GM19324 (cell line): ENCODE results near the gene SLC34A3.
"Not testable (repeated sequence)": the region's sequence is repeated elsewhere in the genome, so short reads cannot be mapped to it uniquely, and the experiment has no call there.

Experiments used
- ATAC-seq: cut with Tn5 transposase; IDR thresholded peaks from one replicate; pipeline ENCODE4 v1.9.1; 2021; ENCODE audit warnings: mild to moderate bottlenecking, moderate library complexity; ENCODE audit not compliant: unreplicated experiment, low FRiP score

SLC34A3 gene

DNA sequence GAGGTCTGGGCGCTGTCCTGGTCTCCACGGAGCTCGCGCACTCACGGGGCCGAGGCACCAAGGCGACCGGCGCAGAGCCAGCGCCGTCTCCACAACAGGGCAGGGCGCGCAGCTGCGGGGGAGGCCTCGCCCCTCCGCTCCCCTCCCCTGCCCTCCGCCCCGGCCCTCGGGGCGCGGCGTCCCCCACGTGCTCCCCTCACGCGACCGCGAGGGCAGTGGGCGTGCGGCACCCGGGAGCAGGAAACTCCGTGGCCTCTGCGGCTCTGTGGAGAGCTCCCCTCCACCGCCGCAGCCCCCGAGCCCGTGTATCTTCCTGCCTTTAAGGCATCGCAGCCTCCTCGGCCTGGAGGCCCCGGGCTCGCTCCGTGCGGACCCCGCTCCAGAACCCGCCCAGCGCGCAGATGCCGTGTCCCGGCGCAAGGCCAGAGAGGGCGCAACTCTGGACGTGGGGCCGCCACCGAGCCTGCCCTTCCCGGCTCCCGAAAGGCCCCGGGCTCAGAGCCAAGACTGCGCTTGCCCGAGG is 9.7 kb downstream of the SLC34A3 start:
- peak; percentile 30 for ATAC-seq

DNA sequence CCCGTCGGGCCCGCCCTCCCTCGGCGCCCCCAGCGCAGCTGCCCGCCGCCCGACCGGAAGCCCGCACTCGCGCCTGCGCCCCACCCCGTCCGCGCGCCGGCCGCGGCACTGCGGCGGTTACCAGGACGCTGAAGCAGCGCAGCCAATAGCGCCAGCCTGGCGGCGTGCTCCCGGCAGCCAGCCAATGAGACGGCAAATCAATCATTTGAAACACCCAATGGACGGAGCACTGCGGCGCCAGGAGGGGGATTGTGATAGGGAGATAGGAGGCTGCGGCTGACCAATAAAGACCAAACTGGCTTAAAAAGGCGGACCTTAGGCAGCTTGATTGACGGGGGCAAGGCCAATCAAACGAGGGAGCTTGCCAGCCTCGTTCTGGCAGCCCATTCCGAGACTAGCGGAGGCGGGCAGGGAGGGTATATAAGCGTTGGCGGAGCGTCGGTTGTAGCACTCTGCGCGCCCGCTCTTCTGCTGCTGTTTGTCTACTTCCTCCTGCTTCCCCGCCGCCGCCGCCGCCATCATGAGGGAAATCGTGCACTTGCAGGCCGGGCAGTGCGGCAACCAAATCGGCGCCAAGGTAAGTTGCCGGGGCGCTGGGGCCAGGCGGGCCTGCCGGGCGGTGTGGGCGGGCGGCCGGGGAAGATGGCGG is 10.3 kb downstream of the SLC34A3 start, which contains the start of gene TUBB4B:
Gene TUBB4B (plus strand): TSS at position 447 of the 649 bp plus-strand sequence. CDS start 74 bp downstream, at position 521.
- peak; percentile 85 for ATAC-seq

DNA sequence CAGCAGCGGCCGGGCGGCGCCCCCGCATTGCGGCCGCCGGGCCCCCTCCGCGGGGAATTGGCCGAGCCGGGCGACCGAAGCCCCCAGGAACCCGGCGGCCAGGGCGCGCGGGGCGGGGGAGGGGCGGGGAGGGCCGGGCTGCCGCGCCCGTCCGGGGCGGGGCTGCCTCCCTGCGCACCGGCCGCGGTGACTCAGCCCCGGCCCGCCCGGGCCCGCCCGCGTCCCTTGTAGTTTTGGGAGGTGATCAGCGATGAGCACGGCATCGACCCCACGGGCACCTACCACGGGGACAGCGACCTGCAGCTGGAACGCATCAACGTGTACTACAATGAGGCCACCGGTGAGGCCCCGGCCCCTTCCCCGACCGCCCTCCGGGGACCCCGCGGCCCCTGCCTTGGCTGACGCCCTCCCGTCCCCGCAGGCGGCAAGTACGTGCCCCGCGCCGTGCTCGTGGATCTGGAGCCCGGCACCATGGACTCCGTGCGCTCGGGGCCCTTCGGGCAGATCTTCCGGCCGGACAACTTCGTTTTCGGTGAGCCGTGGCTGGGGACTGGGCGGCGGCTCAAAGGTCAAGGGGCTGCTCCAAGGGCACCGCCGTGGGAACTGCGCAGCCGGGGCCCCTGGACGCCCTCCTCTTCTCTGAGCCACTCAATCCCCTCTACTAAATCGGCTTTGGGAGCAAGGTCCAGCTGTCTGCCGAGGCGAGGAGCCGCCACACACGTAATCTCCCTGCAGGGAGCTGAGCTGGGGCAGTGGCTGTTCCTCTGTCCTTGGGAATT is 11.0 kb downstream of the SLC34A3 start:
- peak; percentile 6 for ATAC-seq

DNA sequence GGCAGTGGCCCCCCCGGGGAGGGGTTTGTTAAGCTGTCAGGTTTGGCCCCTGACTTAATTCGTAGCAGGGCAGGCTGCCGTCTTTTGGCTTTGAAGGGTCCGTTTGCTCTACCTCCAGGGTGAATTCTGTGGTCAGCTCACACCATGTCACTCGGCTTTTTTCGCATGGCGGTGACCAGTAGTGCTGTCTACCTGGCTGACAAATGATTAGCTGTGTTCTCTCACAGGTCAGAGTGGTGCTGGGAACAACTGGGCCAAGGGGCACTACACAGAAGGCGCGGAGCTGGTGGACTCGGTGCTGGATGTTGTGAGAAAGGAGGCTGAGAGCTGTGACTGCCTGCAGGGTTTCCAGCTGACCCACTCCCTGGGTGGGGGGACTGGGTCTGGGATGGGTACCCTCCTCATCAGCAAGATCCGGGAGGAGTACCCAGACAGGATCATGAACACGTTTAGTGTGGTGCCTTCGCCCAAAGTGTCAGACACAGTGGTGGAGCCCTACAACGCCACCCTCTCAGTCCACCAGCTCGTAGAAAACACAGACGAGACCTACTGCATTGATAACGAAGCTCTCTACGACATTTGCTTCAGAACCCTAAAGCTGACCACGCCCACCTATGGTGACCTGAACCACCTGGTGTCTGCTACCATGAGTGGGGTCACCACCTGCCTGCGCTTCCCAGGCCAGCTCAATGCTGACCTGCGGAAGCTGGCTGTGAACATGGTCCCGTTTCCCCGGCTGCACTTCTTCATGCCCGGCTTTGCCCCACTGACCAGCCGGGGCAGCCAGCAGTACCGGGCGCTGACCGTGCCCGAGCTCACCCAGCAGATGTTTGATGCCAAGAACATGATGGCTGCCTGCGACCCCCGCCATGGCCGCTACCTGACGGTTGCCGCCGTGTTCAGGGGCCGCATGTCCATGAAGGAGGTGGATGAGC is 11.8 kb downstream of the SLC34A3 start:
- no peak for ATAC-seq

DNA sequence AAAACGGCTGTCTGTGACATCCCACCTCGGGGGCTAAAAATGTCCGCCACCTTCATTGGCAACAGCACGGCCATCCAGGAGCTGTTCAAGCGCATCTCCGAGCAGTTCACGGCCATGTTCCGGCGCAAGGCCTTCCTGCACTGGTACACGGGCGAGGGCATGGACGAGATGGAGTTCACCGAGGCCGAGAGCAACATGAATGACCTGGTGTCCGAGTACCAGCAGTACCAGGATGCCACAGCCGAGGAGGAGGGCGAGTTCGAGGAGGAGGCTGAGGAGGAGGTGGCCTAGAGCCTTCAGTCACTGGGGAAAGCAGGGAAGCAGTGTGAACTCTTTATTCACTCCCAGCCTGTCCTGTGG is 12.5 kb downstream of the SLC34A3 start:
- ATAC-seq, result not testable (repeated sequence)

DNA sequence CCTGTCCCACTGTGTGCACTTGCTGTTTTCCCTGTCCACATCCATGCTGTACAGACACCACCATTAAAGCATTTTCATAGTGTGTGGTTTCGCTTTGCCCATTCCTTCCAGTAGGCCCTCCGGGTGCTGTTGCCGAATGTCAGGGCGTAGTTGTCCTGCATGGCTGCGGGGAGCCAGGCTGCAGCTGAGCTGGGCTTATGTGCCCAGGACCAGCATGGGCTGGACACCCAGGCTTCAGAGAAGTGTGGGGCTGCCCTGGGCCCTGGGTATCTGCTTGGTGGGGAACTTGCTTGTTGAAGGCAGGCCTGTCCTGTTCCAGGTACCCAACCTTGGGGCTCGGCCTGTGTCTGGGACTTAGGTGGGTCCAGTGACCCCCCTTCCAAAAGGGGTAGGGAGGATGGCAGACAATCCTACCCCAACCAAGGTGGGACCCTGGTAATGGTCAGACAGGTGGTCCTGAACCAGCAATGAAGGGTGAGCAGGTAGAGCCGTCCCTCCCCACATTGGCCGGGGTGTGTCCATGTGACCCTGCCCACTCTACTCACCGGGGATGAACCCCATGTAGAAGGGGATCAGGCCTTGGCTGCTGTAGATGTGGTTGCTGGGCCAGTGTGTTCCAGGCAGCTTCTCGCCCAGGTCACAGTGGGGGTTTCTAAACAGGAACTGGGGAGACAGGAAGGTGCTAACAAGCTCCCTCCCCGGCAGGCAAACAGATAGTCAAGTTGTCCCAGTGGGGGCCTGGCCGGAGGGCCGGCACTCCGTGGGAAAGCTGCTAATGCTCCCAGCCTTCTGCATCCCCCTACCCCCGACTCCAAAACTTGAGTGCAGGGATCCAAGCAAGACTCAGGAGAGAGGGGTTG is 13.2 kb downstream of the SLC34A3 start:
- no peak for ATAC-seq

DNA sequence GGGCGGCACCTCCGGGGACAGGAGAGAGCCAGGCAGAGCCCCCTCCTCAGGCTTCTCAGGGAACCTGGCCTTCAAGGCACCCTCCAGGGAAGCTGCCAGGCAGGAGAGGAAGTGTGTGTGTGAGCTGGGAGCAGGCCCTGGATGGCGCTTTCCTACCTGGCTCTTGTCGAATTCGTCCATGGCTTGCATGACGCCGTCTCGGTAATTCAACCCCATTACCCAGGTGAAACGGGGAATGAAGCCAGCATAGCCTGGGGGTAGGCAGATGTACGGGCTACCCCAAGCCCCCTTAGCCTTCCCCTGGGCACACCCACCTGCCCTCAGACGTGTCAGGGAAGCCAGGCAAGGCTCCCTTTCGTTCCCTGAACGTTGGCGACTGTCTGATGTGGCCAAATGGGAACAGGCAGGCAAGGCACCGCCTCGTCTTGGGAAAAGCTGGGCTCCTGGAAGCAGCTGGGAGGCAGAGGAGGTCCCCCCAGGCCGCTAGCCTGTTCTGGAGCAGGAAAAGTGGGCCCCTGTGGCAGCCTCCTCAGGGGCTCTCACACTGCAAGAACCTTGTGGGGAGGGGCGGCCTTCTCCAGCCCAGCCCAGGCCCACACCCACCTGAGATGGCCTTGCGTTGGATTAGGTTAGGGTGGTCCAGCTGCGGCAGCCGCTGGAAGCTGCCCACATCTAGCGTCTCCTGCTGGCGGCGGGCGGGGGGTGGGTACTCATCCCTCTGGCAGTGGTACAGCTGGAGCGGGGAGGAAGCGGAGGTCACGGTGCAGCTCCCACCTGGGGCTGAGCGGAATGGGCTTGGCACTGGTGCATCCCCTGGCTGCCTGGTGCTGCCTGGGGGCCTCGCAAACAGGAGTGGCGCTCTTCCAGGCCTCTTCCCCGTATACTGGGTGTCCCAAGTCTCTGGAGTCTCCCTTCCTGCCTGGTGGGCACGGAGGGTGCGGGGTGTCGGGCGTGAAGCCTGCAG is 14.1 kb downstream of the SLC34A3 start:
- no peak for ATAC-seq

DNA sequence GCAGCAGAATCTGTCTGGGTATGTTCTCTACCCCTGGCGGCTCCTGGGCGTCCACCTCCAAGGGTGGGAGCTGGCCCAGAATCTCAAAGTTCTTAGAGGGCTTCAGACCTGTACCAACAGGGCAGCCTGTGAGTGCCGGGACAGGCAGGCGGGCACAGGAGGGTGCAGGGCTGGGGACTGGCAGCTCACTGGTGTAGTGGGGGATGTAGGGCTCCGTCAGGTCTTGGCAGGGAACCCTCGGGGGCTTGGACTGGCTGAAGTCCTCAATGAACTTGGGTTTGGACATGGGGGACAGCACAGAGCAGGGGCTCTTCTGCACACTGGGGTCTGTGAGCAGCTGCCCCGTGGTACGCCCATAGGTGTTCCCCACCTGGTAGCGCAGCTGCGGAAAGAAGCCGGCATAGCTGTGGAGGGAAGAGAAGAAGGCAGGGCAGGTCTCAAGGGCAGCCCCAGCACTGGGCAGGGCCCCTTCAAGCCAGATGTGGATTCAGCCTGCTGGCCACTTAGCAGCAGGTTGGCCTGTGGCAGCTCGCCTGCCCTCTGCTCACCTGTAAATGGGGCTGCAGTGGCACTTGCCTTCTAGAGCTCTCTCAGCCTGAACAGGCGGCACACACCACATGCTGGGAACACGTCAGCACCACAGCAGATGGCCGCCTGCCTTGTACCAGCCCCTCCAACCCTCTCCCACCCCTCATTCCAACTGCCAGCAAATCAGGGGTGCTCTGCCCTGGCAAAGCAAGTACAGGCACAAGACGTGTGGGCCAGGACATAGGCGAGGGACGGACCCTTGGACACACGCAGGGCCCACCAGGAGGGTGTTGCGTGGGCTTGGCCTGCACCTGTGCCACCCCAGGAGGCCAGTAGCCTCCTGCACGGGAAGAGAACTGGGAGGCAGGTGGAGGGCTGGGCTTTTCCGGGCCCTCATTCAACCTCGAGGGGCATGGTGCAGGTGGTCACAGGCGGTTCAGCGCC is 15.0 kb downstream of the SLC34A3 start:
- no peak for ATAC-seq

DNA sequence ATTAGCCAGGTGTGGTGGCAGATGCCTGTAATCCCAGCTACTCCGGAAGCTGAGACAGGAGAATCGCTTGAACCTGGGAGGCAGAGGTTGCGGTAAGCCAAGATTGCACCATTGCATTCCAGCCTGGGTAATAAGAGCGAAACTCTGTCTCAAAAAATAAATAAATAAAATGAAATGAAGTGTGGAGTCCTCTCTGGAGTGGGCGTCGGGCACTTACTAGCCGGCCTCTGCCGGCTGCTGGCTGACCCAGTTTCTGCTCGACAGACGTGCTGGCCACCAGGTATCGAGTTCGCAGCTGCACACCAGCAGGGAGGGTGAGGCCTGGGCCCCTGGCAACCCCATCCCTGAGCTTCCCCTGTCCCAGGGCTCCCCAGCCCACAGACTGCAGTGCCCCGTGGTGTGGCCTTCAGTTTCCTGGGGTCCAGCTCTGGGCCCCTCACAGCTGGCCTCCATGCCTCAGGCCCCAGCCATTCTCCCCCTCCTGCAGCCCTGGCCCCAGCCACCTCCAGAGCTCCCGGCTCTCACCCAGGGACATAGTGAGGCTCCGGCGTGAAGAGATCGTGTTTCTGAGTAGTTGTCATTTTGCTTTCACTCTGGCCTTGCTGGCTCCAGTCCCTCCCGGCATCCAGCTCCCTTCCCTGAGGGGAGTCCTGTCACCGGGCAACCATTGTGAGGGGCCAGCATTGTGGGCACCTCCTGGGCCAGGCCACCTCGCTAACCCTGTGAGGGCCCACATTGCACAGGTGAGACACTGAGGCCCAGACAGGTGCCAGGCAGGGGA is 16.6 kb downstream of the SLC34A3 start:
- ATAC-seq, result no peak

DNA sequence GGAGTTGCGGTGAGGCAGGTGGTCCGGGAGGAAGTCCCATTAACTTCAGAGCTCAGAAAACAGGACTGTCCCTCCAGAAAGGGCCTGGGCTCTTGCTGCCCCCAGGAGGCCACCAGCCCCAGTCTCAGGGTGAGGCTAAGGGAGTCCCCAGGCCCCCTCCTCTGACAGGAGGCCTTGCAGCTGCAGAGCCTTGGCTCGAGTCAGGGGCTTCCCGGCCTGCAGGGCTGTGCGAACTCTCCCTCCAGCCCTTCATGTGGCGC is 17.1 kb downstream of the SLC34A3 start:
- no peak for ATAC-seq

DNA sequence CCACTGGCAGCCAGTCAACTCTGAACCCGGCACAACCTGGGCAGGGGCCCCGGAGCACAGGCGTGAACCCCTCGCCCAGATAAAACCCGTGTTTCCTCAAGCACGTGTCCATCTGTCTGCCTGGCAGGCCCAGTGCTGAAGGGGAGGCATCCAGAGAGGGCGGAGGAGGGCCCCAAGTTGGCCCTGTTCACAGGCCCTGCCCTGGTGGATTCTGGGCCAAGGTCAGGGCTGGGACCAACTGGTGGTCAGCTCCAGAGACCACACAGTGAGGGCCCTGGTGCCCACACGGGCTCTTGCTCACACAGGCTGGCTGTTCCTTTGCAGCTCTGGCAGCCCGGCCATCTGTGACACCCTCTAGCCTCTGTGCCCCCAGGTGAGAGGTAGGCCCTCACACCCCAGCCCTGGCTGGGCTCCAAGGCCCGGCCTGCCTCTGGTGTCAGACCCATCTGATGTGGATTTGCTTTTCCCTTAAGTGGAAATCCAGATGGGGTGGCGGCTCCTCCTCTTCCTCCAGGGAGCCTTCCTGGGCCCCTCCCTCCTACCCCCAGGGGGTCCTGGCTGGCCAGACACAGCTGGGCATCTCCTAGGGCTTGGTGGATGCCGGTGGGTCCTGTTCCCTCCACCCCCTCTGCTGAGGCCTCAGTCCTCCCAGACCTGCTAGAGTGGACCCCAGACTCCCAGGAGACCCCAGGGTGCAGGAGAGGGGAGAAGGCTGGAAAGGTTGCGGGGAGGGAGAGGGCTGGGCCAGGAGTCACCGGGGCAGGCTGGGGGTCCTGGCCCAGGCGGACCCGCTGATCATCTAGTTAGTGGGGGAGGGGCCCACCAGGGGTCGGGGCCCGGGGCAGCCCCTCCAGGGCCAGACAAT is 19.9 kb downstream of the SLC34A3 start:
- ATAC-seq, result no peak

DNA sequence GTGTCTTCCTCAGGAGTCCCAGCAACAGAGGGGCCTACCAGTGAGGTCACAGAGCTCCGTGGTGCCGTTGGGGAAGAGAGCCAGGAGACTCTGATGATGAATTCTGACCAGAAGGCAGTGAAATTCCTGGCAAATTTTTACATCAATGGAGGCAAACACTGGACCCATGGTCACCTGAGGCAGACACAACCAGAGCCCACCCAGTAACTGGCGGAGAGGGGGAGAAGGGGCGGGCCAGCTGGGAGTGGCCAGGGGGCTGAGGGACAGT is 20.4 kb downstream of the SLC34A3 start, which contains the start of gene STPG3:
Gene STPG3 (plus strand): TSS at position 93 of the 268 bp plus-strand sequence. CDS start 1 bp downstream, at position 94.
- no peak for ATAC-seq

DNA sequence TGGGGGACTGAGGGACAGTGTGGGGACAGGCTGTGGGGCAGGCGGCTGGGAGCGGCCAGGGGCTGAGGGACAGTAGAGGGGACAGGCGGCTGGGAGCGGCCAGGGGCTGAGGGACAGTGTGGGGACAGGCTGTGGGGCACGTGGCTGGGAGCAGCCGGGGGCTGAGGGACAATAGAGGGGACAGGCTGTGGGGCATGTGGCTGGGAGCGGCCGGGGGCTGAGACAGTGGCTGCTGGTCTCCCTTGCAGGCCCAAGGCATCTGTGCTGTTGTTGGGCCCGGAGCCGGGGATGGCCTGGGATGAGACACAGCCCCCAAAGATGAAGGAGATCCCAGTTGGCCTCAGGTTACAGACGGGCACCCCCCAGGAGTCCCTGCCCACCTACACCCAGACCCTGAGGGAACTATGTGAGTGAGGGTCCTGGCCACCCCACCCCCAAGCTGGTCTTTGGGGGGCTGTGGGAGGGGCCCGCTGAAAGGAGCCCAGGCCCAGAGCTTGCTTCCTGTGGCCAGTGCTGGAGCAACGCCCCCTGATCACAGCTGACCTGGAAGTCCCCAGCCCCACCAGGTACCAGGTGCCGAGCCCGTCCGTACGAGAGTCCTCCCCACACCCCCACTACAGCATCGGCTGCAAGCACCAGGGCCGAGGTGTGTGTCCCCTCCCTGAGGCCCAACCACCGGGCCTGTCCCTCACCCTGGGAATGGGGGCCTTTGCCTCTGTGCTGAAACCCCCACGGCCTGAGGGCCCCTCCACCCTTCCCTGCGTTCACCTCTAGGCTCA is 21.0 kb downstream of the SLC34A3 start:
- ATAC-seq, result no peak

DNA sequence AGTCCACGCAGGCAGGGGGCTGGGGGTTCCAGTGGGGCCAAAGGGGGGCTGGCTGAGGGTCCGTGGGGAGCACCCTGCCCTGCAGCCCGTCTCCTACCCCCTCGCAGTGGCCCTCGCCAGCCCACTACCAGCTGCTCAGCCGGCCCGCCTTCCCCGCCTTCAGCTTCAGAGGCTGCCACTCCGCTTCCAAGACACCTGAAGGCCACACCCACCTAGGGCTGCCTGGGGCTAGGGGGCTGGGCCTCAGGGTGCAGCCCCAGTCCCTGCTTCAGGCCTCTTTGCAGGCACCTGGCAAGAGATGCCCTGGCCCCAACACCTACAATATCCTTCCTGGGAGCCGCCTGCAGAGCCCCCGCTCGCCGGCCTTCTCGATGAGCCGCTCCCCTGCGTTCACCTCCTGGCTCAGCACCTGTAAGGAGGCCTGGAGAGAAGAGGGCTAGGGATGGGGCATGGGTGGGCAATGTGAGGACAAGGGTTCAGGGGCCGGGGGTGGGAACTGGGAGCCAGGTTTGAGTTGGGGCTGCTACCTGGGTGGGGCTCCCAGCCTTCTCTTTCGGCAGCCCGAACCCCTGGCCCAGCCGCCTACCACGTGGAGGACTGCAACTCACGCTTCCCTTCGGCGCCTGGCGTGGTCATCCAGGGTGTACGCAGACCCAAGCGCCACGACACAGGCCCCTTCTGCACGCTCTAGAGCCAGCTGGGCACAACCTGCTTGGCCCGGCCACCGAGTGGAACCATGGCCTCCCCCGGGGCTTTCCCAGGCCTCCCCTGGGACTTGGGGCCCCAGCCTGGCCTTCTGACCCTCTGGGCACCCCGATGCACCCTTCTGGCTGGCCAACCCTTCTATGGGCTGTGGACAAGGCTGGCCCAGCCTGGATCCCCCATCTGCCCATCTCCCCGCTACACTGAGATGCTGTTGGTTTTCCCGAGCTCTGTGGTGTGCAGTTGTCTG is 22.1 kb downstream of the SLC34A3 start:
- ATAC-seq, result no peak
